GM21737 (cell line): ENCODE data around the gene GCFC2.
"Not testable (repeated sequence)": the region's sequence is repeated elsewhere in the genome, so short reads cannot be mapped to it uniquely, and the experiment has no call there.

Experiments
- ATAC-seq: cut with Tn5 transposase; IDR thresholded peaks from one replicate; pipeline ENCODE4 v1.9.1; 2021; ENCODE audit warnings: mild to moderate bottlenecking, moderate library complexity; ENCODE audit not compliant: unreplicated experiment

GCFC2 gene

DNA sequence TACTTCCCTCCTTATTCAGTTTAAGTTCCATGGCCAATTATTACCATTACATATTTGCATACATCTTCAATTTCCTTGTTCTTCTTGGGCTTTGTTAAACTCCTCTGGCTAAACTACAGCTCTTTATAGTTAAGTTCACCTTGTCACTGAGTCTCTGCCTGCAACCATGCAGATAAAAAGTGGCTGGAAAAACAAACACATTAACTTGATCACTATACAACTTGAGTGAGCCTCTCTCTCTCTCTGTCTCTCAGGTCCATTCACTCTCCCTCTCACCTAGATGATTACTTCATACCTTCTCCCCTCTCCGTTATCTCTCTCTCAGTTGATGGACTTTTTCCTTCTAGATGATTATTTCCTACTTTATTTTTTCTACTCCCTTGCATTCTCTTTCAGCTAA, 30.3 kb downstream of the GCFC2 start:
- no peak for ATAC-seq

DNA sequence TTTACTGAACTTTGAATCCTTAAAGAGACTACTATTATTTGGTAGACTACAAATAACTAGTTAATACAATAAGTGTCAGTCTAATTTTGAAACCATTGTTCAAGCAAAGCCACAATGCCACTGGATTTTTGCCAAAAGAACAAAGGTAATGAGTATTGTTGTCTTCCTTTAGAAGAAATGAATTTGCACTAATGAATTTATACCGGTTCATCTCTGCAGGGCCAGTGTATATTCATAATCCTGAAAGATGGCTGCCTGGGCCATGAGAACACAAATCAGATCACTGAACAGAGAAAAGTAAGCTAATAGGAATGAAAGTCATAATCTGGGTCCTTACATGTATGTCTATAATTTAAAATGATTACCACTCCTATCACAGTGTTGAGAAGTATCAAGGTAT, 31.2 kb downstream of the GCFC2 start:
- ATAC-seq, result no peak

DNA sequence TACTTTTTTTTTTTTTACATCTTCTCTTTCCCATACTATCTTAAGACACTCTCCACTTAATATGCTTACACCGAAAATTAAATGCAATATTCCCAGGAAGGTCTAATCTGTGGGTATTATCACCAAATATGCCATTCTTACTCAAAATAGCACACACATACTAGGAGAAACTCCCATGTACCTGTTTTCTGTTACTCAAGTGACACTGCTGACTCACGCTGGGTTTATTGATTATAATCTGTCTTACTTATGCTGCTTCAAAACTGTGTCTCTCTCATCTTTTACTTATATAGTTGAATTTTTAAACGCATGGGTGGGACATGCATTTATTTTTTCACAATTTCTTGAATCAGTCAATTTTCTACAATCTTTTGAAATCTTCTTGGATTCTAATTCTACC, 34.3 kb downstream of the GCFC2 start:
- no peak for ATAC-seq

DNA sequence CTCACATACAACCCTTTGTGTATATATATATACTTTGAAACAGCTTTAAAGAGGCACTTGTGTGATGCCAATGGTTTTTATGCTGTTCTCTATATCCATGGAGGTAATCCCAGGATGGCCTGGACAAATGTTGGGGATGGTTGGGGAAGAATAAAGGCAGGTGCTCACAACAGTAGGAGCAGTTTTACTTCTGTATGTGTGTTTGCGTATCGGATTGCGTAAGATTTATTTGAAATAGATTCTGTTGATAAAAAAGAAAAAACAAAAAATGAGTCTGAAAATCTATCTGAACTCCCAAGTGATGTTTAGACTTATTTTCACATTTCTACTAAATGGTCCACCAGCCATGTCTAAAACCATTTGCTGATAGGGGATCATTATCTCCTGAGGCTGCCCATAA, 34.8 kb downstream of the GCFC2 start:
- ATAC-seq, result no peak

DNA sequence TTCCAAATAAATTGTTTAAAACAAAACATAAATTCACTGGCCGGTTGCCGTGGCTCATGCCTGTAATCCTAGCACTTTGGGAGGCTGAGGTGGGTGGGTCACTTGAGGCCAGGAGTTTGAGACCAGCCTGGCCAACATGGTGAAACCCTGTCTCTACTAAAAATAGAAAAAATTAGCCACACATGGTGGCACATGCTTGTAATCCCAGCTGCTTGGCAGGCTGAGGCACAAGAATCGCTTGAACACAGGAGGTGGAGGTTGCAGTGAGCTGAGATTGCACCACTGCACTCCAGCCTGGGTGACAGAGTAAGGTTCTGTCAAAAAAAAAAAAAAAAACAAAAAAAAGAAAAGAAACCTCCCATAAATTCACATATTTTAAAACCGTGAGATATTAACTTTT, 35.3 kb downstream of the GCFC2 start:
- not testable (repeated sequence) for ATAC-seq

DNA sequence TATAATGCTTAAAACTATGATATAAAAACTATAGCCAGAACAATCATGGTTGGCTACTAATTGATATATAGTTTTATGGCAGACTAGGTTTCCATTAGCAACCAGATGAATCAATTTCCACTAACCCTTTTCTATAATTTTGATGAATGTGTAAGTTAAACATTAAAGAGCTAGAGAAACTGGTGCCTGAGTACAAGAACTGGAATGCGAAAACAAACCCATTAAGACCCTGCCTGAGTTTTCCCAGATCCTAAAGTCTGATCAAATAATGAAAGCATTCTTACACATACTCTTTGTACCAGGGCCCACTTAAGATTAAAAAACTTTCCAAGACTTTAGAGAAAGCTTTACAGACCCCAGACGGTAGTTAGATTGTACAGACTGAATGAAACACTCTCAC, 42.8 kb downstream of the GCFC2 start:
- ATAC-seq, result no peak

DNA sequence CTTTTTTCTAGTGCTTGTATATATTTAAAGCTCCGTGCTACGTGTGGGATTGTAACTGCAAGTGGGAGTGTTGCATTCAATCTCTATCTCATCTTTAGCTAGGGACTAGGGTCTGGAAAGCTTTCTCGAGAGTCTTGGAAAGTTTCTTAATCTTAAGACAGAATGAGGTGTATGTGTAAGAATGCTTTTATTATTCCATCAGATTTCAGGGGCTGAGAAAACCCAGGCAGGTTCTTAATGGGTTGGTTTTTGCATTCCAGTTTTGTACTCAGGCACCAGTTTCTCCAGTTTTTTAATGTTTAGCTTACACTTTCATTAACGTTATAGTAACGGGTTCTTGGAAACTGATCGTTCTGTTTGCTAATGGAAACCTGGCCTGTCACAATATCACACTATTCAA, 43.8 kb downstream of the GCFC2 start:
- no peak for ATAC-seq

DNA sequence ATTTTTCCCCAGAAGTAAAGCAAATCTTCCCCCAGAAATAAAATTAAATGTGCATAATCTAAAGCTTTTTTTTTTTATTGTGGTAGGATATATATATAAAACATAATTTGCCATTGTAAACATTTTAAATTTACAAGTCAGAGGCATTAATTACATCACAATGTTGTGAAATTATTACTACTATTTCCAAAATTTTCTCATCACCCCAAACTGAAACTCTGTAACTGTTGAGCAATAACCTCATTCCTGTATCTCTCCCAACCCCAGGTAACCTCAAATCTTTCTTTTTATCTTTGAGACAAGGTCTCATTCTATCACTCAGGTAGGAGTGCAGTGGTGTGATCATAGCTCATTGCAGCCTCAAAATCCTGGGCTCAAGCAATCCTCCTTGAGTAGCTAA, 52.9 kb downstream of the GCFC2 start:
- no peak for ATAC-seq

DNA sequence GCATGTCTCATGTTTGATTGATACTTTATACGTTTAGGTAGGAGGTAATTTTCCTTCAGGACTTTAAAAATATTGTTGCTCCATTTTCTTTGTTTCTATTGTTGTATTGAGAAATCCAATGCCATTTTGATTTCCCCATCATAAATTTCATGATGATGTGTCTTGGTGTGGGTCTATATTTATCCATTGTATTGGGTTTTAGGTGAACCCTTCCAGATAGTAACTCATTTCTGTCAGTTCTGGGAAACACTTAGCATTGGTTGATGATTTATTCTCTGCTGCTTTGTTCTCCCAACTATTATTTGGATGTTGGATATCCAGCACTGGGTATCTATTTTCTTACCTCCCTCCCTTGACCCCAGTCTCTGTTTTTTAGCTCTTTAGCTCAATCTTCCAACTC, 54.2 kb downstream of the GCFC2 start:
- ATAC-seq, result no peak

DNA sequence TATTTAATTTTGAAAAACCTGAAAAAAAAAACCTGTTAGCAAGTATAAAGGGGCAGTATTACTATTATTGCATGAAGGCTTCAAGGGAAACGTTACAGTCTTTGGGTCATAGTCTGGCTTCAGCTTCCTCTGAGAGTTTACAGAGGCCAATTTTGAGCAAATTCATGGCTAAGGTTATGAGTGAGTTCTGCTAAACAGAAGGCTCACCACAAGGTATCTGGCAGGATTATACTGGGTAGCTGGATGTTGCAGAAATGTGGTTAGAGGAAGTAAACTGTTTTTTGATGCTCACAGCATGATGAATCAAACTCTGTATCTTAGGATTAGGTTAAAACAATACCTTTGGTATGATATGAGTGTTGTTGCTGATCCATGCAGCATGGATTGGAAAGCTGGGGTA, 54.9 kb downstream of the GCFC2 start:
- no peak for ATAC-seq

DNA sequence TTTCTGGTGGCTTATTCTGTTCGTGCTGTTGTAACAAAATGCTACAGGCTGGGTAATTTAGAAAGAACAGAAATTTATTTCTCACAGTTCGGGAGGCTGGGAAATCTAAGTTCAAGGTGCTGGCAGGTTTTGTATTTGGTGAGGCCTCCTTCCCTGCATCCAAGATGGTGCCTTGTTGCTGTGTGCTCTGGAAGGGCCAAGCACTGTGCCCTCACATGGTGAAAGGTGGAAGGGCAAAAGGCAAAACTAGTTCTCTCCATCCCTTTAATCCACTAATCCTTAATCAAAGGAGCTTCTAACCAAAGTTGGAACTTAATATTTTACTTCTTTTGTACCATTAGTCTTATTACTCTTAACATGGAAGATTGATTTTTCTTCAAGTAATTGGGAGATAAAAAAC, 56.7 kb downstream of the GCFC2 start:
- ATAC-seq, result no peak

DNA sequence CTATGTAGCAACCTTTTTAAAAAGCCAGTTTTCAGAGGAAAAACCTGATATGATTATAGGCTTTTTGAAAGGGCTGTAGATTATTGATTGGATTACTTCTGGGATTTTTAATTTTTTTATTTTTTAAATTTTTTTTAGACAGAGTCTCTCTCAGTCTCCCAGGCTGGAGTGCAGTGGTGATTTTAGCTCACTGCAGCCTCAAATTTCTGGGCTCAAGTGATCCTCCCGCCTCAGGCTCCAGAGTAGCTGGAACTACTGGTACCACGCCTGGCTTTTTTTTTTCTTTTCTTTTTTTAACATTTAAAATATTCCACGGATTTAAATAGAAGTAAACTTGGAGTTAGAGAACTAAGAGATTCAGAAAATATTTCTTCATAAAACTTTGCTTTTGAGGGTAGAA, 62.9 kb downstream of the GCFC2 start:
- ATAC-seq, result no peak

DNA sequence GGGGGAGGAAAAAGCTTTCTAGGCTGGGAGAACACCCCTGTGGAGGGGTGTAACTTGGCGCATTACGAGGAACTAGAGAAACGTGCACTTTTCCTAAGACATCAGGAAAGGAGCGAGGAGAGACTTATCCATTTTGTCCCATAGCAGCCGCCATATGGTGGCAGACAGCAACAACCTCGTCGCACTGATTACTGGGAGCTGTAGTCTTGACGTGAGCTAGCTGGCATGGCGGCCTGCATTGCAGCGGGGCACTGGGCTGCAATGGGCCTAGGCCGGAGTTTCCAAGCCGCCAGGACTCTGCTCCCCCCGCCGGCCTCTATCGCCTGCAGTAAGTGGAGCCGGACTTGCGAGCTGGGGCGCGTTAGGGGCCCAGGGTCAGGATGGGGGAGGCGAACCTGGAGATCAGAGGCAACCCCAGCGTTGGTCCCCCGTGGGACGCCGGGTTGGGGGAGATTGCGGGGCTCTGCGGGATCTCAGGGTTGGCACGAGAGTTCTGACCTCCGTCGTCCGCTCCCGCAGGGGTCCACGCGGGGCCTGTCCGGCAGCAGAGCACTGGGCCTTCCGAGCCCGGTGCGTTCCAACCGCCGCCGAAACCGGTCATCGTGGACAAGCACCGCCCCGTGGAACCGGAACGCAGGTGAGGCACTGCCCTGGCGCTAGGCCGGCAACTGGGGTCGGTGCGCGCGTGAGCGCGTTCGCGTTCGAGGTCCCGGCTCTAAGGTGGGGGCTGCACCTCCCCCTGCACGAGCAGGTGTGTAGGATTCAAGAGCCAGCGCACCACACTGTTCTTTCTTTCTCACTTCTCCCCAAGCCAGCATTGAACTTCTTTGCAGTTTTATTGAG, 63.9 kb downstream of the GCFC2 start, which contains the start of gene MRPL19:
MRPL19 (plus strand) TSS at position 201 of the 843 bp plus-strand sequence; CDS start at position 226, 25 bp downstream.
- ATAC-seq, result peak; percentile 96

DNA sequence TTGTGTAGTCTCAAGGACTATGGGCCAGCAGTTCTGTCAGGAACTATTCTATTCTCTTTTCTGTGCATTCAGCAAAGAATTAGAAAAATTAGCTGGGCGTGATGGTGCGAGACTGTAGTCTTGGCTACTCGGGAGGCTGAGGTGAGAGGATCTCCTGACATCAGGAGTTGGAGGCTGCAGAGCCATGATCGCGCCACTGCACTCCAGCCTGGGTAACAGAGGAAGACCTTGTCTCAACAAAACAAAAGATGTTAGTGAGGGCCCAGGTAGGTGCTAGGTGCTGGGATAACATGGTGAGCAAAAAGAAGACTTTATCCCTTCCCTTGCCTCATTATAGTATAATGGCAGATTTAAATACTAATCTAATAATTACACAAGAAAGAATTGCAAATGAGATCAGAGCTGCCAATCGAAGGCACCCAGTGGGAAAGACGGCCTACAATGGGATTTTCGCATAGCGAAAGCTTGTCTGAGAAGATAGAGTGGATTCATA, 64.6 kb downstream of the GCFC2 start:
- peak; percentile 5 for ATAC-seq

DNA sequence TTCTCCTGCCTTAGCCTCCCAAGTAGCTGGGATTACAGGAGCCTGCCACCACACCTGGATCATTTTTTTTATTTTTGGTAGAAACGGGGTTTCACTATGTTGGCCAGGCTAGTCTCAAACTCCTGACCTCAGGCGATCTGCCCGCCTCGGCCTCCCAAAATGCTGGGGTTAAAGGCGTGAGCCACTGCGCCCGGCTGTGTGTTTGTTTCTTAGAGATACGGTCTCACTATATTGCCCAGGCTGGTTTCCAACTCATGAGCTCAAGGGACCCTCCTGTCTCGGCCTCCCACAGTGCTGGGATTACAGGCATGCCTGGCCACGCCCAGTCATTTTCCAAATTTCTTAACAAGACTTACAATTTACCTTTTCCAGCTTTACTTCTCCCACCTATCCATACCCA, 65.1 kb downstream of the GCFC2 start:
- ATAC-seq, result no peak

DNA sequence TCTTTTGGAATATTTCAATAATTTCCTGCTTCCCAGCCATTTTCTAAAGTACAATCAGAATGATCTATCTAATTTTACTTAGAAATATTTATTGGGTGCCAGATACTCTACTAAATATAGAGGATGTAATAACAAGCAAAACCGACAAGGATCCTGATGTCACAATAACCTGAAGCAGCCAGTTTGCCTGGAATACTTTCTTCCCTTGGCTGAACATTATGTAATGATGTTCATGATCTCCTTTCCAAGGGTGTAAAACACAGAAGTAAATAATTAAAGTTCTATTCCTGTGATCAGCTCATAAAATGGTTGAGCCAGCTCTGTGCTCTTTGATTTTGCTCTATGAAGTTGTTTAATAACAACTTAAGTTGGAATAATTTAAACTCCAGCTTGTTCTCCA, 66.7 kb downstream of the GCFC2 start:
- ATAC-seq, result no peak

DNA sequence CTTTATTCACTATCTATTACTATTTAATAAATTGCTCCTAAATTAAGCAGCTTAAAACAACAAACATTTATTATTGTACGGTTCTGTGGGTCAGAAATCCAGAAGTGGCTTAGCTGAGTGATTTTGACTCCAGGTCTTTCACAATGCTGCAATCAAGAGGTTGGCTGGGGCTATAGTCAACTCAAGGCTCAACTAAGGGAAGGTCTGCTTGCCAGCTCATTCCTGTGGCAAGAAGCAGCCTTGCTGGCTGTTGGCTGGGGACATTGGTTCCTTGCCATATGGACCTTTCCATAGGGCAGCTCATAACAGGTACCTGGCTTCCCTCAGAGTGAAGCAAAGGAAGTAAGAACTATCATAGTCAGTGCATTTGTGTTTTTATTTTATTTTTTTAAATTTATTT, 69.1 kb downstream of the GCFC2 start:
- no peak for ATAC-seq

DNA sequence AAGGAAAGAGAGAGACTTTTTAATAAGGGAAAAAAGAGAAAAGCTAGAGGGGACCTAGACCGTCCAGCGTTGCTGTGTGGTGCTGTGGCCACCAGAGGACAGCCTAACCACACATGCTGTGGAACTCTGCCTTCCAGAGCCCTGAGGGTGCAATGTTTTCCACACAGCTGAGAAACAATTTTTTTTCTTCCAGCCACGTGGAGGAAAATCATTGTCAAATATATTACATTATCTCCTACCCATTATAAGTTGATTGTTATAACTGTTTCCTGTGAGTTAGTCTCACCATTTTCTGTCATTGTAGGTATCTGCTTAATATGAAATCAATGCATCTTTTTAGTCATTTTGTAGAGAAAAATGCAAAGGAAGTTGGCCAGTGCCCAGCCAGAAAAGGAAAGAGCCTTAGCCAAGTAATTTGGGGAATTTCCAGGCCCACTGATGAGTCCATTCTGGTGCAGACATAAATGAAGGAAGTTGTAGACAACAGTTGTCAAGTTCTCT, 70.0 kb downstream of the GCFC2 start:
- ATAC-seq, result peak; percentile 96

DNA sequence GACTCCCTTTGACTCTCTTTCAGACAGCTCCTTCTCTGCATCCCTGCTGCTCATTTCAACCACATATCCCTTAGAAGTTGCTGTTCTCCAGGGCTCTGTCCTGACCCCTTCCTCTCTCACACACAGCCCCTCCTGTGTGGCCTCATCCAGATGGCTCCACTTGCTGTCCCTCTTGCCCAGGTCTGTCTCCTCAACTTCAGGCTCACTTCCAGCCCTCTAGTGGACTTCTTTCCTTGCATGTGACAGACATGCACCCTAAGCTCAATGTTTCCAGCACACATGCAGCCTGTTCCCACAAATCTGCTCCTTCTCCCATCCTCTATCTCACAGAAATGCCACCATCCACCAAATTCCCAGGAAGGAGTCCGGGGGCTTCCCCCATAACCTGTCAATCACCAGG, 73.1 kb downstream of the GCFC2 start:
- ATAC-seq, result no peak

DNA sequence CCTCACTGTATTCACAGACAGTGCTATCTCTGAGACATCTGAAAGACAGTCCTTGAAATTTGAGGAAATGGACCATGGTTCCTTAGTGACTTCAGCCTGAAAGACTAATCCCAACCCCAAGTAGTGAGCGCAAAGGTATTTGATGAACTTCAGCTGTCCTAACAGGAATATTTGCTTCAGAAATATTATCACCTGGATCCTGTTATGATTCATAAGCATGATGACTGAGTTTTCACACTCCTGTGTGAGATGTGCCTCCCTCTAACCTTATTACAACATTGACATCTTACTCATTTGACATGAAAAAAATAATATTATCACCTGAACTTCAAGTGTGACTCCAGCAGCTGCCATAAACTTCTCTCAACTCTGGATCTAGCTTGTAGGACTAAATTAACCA, 75.8 kb downstream of the GCFC2 start:
- ATAC-seq, result no peak

DNA sequence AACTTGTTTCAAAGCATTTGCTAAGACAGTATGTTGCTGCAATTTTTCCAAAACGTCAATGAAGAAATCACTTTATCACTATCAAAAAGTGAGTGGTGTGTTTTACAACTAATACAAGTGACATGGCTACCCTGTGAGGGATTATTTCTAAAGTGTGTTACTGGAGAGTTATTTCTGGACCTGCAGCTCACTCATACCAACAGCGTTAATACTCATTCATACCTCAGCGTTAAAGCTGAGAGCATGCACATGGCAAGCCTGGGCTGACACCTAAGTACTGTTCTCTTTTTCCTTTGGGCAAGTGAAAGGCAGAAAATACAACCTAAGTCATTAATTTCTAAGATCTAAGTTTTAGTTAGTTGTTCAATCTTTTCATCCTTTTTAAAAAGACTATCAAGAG, 77.1 kb downstream of the GCFC2 start:
- no peak for ATAC-seq

DNA sequence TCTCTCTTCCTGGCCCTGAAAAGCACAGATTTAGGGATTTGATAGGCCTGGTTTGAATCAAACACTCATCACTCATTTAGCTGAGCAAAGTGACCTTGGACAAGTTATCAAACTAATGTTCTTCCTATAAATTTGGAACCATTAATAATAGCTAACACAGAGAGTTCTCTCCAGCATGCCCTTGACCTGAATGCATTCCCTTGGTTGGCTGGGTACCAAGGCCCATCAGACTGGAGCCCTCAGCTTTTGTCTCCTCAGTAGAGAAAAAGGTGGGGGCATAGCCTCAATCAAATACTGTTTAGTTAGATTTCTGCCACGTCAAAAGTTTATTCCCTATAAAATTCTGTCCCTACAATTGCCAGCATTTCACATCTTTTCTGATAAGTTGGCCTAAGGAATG, 77.9 kb downstream of the GCFC2 start:
- ATAC-seq, result no peak
